ENCODE data around the gene KLF9. TPM values are rescaled to one million over a fixed set of nuclear protein-coding genes. Genes with fewer than 3 reads are reported as not detected.

KLF9 gene
- total and polyA plus RNA-seq, 2 donors from 2014 or later: 23.5 to 100 TPM

DNA sequence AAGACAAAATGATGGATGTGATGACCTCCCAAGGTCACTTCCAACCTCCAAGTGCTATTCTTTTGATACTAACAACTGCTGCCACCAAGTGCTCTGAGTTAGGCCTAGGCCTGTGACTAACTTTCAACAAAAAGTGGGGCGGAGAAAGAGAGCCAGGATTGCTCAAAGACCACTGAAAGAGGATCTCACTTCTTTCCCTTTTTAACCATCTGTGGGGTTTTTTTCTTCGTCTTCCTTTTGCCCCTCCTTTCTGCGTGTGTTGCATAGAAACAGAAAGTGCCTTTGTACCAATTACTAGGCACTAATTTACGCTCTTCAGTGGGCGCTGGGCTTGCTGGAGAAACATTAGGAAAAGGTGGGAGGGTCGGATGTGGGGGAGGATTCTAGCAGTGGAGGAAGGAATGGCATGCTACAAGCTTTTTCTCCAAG, 8.0 kb downstream of the KLF9 start:
- H3K27ac ChIP-seq (ENCODE audit: low read depth in 2 of 2, low read length in 2 of 2): peak overlapping the region; percentile 71 to 81
- peaks cover 0 to 2% (median 0%) of the 10 kb centered on the region in 3 donors for H3K36me3 ChIP-seq (ENCODE audit: control insufficient read depth in 2 of 3, insufficient read depth in 3 of 3, low read length in 3 of 3)
- peak overlapping the region in 1 of 3 donors; percentile 28 for H3K9ac ChIP-seq (ENCODE audit: low read length in 3 of 3)
- H3K27me3 ChIP-seq (ENCODE audit: control insufficient read depth, insufficient read depth, low read length): no peaks in the 10 kb centered on the region
- no peaks in the 10 kb centered on the region for H3K9me3 ChIP-seq (ENCODE audit: control insufficient read depth in 2 of 3, insufficient read depth in 1 of 3, low read length in 3 of 3)
- FAIRE-seq: no peak
- DNase-seq: peak in 4 of 5 donors; percentile 78 to 91 (median 86)
- H3K4me1 ChIP-seq (ENCODE audit: control insufficient read depth in 2 of 3, insufficient read depth in 2 of 3, low read depth in 1 of 3, low read length in 3 of 3): peaks cover 4 to 61% (median 50%) of the 10 kb centered on the region in 3 donors
- intact Hi-C loops (cut with DNase I): no loop called here
- peak overlapping the region in 2 of 3 donors; percentile 15 to 26 for H3K4me3 ChIP-seq (ENCODE audit: low read length in 3 of 3)
- TF ChIP-seq, protein P1, sequence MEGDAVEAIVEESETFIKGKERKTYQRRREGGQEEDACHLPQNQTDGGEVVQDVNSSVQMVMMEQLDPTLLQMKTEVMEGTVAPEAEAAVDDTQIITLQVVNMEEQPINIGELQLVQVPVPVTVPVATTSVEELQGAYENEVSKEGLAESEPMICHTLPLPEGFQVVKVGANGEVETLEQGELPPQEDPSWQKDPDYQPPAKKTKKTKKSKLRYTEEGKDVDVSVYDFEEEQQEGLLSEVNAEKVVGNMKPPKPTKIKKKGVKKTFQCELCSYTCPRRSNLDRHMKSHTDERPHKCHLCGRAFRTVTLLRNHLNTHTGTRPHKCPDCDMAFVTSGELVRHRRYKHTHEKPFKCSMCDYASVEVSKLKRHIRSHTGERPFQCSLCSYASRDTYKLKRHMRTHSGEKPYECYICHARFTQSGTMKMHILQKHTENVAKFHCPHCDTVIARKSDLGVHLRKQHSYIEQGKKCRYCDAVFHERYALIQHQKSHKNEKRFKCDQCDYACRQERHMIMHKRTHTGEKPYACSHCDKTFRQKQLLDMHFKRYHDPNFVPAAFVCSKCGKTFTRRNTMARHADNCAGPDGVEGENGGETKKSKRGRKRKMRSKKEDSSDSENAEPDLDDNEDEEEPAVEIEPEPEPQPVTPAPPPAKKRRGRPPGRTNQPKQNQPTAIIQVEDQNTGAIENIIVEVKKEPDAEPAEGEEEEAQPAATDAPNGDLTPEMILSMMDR (IDR thresholded peaks at IDR 0.05; ENCODE audit: borderline replicate concordance, extremely low read depth, insufficient read depth): no peak

DNA sequence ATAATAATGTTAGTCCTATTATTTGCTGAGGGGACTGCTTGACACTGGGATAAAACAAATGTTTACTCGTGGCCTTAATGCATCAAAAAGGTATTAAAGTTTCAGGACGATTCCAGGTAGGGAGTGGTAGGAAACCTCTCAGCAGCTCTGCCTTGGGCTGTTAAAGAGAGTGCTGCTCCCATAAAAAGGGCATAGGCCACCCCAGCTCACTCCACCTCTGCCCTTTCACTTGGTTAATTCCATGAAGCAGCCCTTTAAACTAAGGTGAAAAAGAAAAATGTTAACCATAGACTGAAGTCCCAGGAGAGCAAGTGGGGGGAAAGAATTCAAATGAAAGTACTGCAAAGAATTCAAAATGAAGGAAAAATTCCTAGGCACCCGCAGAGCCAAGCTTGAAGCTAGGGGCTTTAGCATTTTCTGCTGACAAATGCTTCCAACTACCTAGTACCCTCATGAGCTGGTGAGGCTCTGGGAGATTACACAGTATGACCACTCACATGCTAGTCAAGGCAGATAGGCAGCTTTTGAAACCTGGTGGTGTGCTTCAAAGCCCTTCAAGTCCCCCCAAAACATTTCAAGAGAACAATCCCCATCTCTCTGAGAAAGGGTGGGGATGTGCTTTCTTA, 8.5 kb downstream of the KLF9 start:
- no peak for FAIRE-seq

DNA sequence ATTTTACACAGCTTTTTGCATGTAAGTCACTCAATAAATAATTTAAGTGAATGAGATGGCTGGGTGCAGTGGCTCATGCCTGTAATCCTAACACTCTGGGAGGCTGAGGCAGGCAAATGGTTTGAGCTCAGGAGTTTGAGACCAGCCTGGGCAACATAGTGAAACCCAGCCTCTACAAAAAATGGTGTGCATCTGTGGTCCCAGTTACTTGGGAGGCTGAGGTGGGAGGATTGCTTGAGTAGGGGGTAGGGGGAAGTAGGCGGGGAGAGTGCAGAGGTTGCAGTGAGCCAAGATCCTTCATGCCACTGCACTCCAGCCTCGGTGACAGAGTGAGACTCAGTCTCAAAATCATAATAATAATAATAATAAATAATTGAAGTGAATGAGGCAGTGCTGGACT, 10.2 kb downstream of the KLF9 start:
- DNase-seq (no peak), FAIRE-seq (no peak)
- no peaks in the 10 kb centered on the region for H3K9me3 ChIP-seq (ENCODE audit: control insufficient read depth in 2 of 3, insufficient read depth in 1 of 3, low read length in 3 of 3)
- H3K9ac ChIP-seq (ENCODE audit: low read length in 3 of 3): peak overlapping the region in 2 of 3 donors; percentile 17 to 54
- no peaks in the 10 kb centered on the region for H3K27me3 ChIP-seq (ENCODE audit: control insufficient read depth, insufficient read depth, low read length)
- H3K4me3 ChIP-seq (ENCODE audit: low read length in 3 of 3): peak overlapping the region in 2 of 3 donors; percentile 26 to 41
- H3K27ac ChIP-seq (ENCODE audit: low read depth in 2 of 2, low read length in 2 of 2): peak overlapping the region; percentile 9 to 51
- intact Hi-C loops (cut with DNase I): no loop called here
- TF ChIP-seq, protein P1 (IDR thresholded peaks at IDR 0.05; ENCODE audit: borderline replicate concordance, extremely low read depth, insufficient read depth): no peak
- peaks cover 4 to 74% (median 57%) of the 10 kb centered on the region in 3 donors for H3K4me1 ChIP-seq (ENCODE audit: control insufficient read depth in 2 of 3, insufficient read depth in 2 of 3, low read depth in 1 of 3, low read length in 3 of 3)
- peaks cover 0 to 2% (median 0%) of the 10 kb centered on the region in 3 donors for H3K36me3 ChIP-seq (ENCODE audit: control insufficient read depth in 2 of 3, insufficient read depth in 3 of 3, low read length in 3 of 3)

More for the DNA sequence above, 8.5 kb downstream of the KLF9 start:
- H3K36me3 ChIP-seq (ENCODE audit: control insufficient read depth in 2 of 3, insufficient read depth in 3 of 3, low read length in 3 of 3): peaks cover 0 to 2% (median 0%) of the 10 kb centered on the region in 3 donors
- TF ChIP-seq, protein P1 (IDR thresholded peaks at IDR 0.05; ENCODE audit: borderline replicate concordance, extremely low read depth, insufficient read depth): no peak
- H3K4me1 ChIP-seq (ENCODE audit: control insufficient read depth in 2 of 3, insufficient read depth in 2 of 3, low read depth in 1 of 3, low read length in 3 of 3): peaks cover 4 to 61% (median 50%) of the 10 kb centered on the region in 3 donors
- H3K9me3 ChIP-seq (ENCODE audit: control insufficient read depth in 2 of 3, insufficient read depth in 1 of 3, low read length in 3 of 3): no peaks in the 10 kb centered on the region
- peak overlapping the region in 2 of 3 donors; percentile 28 to 67 for H3K9ac ChIP-seq (ENCODE audit: low read length in 3 of 3)
- intact Hi-C loops (cut with DNase I): no loop called here
- H3K27ac ChIP-seq (ENCODE audit: low read depth in 2 of 2, low read length in 2 of 2): peak overlapping the region; percentile 71 to 81
- DNase-seq: peak in 1 of 5 donors; percentile 34
- H3K4me3 ChIP-seq (ENCODE audit: low read length in 3 of 3): peak overlapping the region in 2 of 3 donors; percentile 14 to 26
- H3K27me3 ChIP-seq (ENCODE audit: control insufficient read depth, insufficient read depth, low read length): no peaks in the 10 kb centered on the region
